H1 (cell line): ENCODE measurements around the gene TRIM67.

Experiments used
- CTCF ChIP-seq, 3 experiments: IDR thresholded peaks; 1 replicate in 2 of 3; 2 replicates in 1 of 3; pipeline versions ENCODE4 v1.5.1 to v1.6.1; 2011; ENCODE audit warnings: low read length in 3 of 3, mild to moderate bottlenecking in 3 of 3, inconsistent platforms in 2 of 3, low read depth in 1 of 3, moderate library complexity in 1 of 3; ENCODE audit not compliant: insufficient read depth in 1 of 3; ENCODE audit errors: control extremely low read depth in 1 of 3
- GTF2F1 ChIP-seq: IDR thresholded peaks from 2 replicates; pipeline ENCODE4 v1.6.1; 2012; ENCODE audit warnings: low read depth, low read length, improper control_type of control experiment, borderline replicate concordance
- NRF1 ChIP-seq: IDR thresholded peaks from 2 replicates; pipeline ENCODE4 v1.6.1; 2011; ENCODE audit warnings: mild to moderate bottlenecking, low read depth, low read length, improper control_type of control experiment
- RAD21 ChIP-seq, 2 experiments: IDR thresholded peaks in 1 of 2; conservative IDR thresholded peaks in 1 of 2; 2 replicates each; pipeline ENCODE4 v1.6.1; 2011; ENCODE audit warnings: low read depth in 2 of 2, low read length in 2 of 2, improper control_type of control experiment in 1 of 2, inconsistent platforms in 1 of 2, mild to moderate bottlenecking in 1 of 2, moderate library complexity in 1 of 2
- SIX5 ChIP-seq: IDR thresholded peaks from 2 replicates; pipeline ENCODE4 v1.6.1; 2011; ENCODE audit warnings: mild to moderate bottlenecking, low read depth, low read length

GRCh38 chr1:231215681-231216385 is 54.0 kb downstream of the TRIM67 start:
- no peak for TF ChIP-seq RAD21 (IDR thresholded peaks at IDR 0.05 in 1 of 2, conservative IDR thresholded peaks at IDR 0.05 in 1 of 2; ENCODE audit: low read depth in 2 of 2, low read length in 2 of 2)
- no peak for TF ChIP-seq CTCF (IDR thresholded peaks at IDR 0.05; ENCODE audit: control extremely low read depth in 1 of 3, insufficient read depth in 1 of 3, low read depth in 1 of 3, low read length in 3 of 3)
- no peak for TF ChIP-seq SIX5
- TF ChIP-seq NRF1 = no peak
- no peak for TF ChIP-seq GTF2F1
